Neutrophil (primary cell): ENCODE results near the gene USP22.
"Not testable (repeated sequence)": the region's sequence is repeated elsewhere in the genome, so short reads cannot be mapped to it uniquely, and the experiment has no call there.

Experiments
- H3K27ac ChIP-seq: fragments of 200-600 bp; sonication (generic); 2 replicates; pipeline ENCODE4 v1.5.1; 2016; ENCODE audit warnings: mild to moderate bottlenecking, moderate library complexity
- H3K27me3 ChIP-seq: fragments of 200-600 bp; sonication (generic); 2 replicates; pipeline ENCODE4 v1.6.0; 2016; ENCODE audit warnings: mild to moderate bottlenecking
- H3K36me3 ChIP-seq: fragments of 200-600 bp; sonication (generic); 2 replicates; pipeline ENCODE4 v1.5.1; 2017
- H3K4me1 ChIP-seq, 2 experiments: fragments of 200-600 bp in 1 of 2; sonication (generic) in 1 of 2; 1 replicate in 1 of 2; 2 replicates in 1 of 2; pipeline versions ENCODE4 v1.5.1 to v1.6.1; 2013 to 2016; ENCODE audit warnings: low read depth in 1 of 2, low read length in 1 of 2, mild to moderate bottlenecking in 1 of 2, moderate library complexity in 1 of 2; ENCODE audit not compliant: control insufficient read depth in 1 of 2, insufficient read depth in 1 of 2
- H3K4me3 ChIP-seq, 2 experiments: fragments of 200-600 bp in 1 of 2; sonication (generic) in 1 of 2; 1 replicate in 1 of 2; 2 replicates in 1 of 2; pipeline ENCODE4 v1.5.1; 2013 to 2016; ENCODE audit warnings: low read depth in 1 of 2, low read length in 1 of 2, mild to moderate bottlenecking in 1 of 2, moderate library complexity in 1 of 2
- H3K9me3 ChIP-seq: fragments of 200-600 bp; sonication (generic); 2 replicates; pipeline ENCODE4 v1.5.1; 2016
- TF ChIP-seq, protein P1 (sequence below): fragments of 200-600 bp; sonication (generic); IDR thresholded peaks from 2 replicates; pipeline ENCODE4 v1.5.1; 2016; ENCODE audit warnings: antibody characterized with exemption

The USP22 gene

GRCh38 chr17:21042458-21043295 is at the start of gene USP22:
Gene USP22 (minus strand): TSS chr17:21043011. CDS start chr17:21042835, 176 bp downstream.
- TF ChIP-seq, protein P1, sequence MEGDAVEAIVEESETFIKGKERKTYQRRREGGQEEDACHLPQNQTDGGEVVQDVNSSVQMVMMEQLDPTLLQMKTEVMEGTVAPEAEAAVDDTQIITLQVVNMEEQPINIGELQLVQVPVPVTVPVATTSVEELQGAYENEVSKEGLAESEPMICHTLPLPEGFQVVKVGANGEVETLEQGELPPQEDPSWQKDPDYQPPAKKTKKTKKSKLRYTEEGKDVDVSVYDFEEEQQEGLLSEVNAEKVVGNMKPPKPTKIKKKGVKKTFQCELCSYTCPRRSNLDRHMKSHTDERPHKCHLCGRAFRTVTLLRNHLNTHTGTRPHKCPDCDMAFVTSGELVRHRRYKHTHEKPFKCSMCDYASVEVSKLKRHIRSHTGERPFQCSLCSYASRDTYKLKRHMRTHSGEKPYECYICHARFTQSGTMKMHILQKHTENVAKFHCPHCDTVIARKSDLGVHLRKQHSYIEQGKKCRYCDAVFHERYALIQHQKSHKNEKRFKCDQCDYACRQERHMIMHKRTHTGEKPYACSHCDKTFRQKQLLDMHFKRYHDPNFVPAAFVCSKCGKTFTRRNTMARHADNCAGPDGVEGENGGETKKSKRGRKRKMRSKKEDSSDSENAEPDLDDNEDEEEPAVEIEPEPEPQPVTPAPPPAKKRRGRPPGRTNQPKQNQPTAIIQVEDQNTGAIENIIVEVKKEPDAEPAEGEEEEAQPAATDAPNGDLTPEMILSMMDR: no peak
- Histone ChIP-seq H3K27me3 (peaks cover 2% of the 10 kb centered on the region), H3K27ac (peak within 1 kb of the TSS; percentile 99), H3K4me1 (peaks cover 33 to 39% of the 10 kb centered on the region in 2 experiments), H3K36me3 (peaks cover 3% of the 10 kb centered on the region), H3K4me3 (peak within 1 kb of the TSS; percentile 87 to 97), H3K9me3 (no peaks in the 10 kb centered on the region)

DNA sequence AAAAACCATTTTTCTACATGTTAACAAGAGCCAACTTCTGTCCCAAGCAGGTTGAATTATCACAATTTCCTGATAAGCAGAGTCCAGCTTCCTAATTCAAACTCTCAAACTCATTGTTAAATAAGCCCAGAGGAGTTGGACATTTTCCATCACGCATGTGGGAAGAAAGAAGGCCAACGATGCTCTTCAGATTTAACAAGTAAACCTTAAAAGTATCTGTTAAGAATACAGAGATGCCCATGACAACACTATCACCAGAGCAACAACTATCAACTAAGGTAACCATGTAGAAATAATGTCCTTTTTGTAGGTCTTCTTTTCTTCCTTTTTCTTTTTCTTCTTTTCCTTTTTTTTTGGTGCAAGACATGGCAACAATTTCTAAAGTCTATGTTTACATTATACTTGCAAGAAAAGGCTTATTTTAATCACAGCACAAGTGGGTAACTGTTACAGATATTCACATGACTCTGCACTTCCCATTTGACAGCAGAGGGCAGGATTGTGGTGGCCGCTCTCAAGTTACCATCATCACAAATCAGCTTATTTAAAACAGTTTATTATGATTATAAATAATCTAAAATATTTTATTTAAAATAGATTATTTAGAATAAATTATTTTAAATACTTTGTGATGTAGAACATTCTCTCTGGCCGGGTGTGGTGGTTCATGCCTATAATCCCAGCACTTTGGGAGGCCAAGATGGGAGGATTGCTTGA is 48.2 kb upstream of the USP22 start:
- Histone ChIP-seq H3K9me3 (no peaks in the 10 kb centered on the region), H3K4me3 (no peak overlapping the region), H3K27ac (no peak overlapping the region), H3K27me3 (no peaks in the 10 kb centered on the region), H3K36me3 (no peaks in the 10 kb centered on the region), H3K4me1 (no peaks in the 10 kb centered on the region)
- TF ChIP-seq, protein P1: no peak

GRCh38 chr17:21089933-21090901 is 47.4 kb upstream of the USP22 start:
- H3K4me1 ChIP-seq: no peaks in the 10 kb centered on the region
- H3K4me3 ChIP-seq: no peak overlapping the region
- H3K27me3 ChIP-seq: no peaks in the 10 kb centered on the region
- no peaks in the 10 kb centered on the region for H3K36me3 ChIP-seq
- no peak overlapping the region for H3K27ac ChIP-seq
- TF ChIP-seq, protein P1: no peak
- no peaks in the 10 kb centered on the region for H3K9me3 ChIP-seq

- no peaks in the 10 kb centered on the region for H3K36me3 ChIP-seq
- H3K4me3 ChIP-seq: no peak overlapping the region
- H3K27me3 ChIP-seq: no peaks in the 10 kb centered on the region
- H3K9me3 ChIP-seq: no peaks in the 10 kb centered on the region
- TF ChIP-seq, protein P1: no peak
- H3K27ac ChIP-seq: no peak overlapping the region
- no peaks in the 10 kb centered on the region for H3K4me1 ChIP-seq
Measured at GRCh38 chr17:21089145-21089544, 46.3 kb upstream of the USP22 start.

- H3K4me1 ChIP-seq: no peaks in the 10 kb centered on the region
- H3K27me3 ChIP-seq: no peaks in the 10 kb centered on the region
- H3K9me3 ChIP-seq: no peaks in the 10 kb centered on the region
- H3K27ac ChIP-seq: no peak overlapping the region
- H3K36me3 ChIP-seq: no peaks in the 10 kb centered on the region
- TF ChIP-seq, protein P1: no peak
- no peak overlapping the region for H3K4me3 ChIP-seq
Measured at GRCh38 chr17:21085707-21086106, 42.9 kb upstream of the USP22 start.

GRCh38 chr17:21085280-21085679 is 42.5 kb upstream of the USP22 start:
- H3K27me3 ChIP-seq, H3K27ac ChIP-seq, H3K36me3 ChIP-seq, H3K4me3 ChIP-seq, H3K4me1 ChIP-seq, H3K9me3 ChIP-seq: not testable (repeated sequence)
